GM12801 (cell line): ENCODE data around the gene BUB3.

Experiments
- CTCF ChIP-seq: IDR thresholded peaks from one replicate; pipeline ENCODE4 v1.5.1; 2011; ENCODE audit warnings: control low read depth; ENCODE audit not compliant: insufficient read length; ENCODE audit errors: extremely low read depth

The BUB3 gene

GRCh38 chr10:123146894-123147634, 7.1 kb upstream of the BUB3 start:
- no peak for TF ChIP-seq CTCF

GRCh38 chr10:123147635-123148413, 6.4 kb upstream of the BUB3 start, which contains the start of gene HMX2:
TSS of gene HMX2 (plus strand) at chr10:123148136. CDS start at chr10:123148379, 243 bp downstream.
- TF ChIP-seq CTCF: no peak

- no peak for TF ChIP-seq CTCF
Measured at GRCh38 chr10:123148414-123149161, 5.6 kb upstream of the BUB3 start.

- no peak for TF ChIP-seq CTCF
Measured at GRCh38 chr10:123149162-123149567, 5.0 kb upstream of the BUB3 start.

- TF ChIP-seq CTCF: no peak
Measured at GRCh38 chr10:123149568-123150270, 4.5 kb upstream of the BUB3 start.

GRCh38 chr10:123150271-123150985, 3.8 kb upstream of the BUB3 start:
- no peak for TF ChIP-seq CTCF
